Measurements from ENCODE around the gene PDIA4.
"Not testable (repeated sequence)": the region's sequence is repeated elsewhere in the genome, so short reads cannot be mapped to it uniquely, and the experiment has no call there.

DNA sequence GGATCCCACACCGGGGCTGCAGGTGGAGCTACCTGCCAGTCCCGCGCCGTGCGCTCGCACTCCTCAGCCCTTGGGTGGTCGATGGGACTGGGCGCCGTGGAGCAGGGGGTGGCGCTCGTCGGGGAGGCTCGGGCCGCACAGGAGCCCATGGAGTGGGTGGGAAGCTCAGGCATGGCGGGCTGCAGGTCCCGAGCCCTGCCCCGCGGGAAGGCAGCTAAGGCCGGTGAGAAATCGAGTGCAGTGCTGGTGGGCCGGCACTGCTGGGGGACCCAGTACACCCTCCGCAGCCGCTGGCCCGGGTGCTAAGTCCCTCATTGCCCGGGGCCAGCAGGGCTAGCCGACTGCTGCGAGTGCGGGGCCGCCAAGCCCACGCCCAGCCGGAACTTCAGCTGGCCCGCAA is 10.3 kb upstream of the PDIA4 start:
- TF ChIP-seq, protein P1, sequence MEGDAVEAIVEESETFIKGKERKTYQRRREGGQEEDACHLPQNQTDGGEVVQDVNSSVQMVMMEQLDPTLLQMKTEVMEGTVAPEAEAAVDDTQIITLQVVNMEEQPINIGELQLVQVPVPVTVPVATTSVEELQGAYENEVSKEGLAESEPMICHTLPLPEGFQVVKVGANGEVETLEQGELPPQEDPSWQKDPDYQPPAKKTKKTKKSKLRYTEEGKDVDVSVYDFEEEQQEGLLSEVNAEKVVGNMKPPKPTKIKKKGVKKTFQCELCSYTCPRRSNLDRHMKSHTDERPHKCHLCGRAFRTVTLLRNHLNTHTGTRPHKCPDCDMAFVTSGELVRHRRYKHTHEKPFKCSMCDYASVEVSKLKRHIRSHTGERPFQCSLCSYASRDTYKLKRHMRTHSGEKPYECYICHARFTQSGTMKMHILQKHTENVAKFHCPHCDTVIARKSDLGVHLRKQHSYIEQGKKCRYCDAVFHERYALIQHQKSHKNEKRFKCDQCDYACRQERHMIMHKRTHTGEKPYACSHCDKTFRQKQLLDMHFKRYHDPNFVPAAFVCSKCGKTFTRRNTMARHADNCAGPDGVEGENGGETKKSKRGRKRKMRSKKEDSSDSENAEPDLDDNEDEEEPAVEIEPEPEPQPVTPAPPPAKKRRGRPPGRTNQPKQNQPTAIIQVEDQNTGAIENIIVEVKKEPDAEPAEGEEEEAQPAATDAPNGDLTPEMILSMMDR (IDR thresholded peaks at IDR 0.05) = not testable (repeated sequence)
- not testable (repeated sequence) for TF ChIP-seq EZH2phosphoT487, EZH2 (IDR thresholded peaks at IDR 0.05)

Measured in neural progenitor cell (in vitro differentiated cells).